IMR-90 (cell line): Measurements from ENCODE around the gene SPNS2. TPM values are rescaled to one million over a fixed set of nuclear protein-coding genes. Genes with fewer than 3 reads are reported as not detected.

Experiments
- ATAC-seq: fragments of 200-7000 bp; cut with Tn5 transposase; 2 replicates; pipeline ENCODE4 v1.9.1; 2020; ENCODE audit warnings: low read depth, mild to moderate bottlenecking, moderate library complexity
- BruUV-seq: library from RNA; stranded (reverse); fragments of 400-500 nt; replicated peaks from 2 replicates; lab custom pipeline; 2021; lab: Mats Ljungman, UMichigan
- CTCF ChIA-PET: fragments of 300-600 bp; formaldehyde crosslinking; extraction: SDS; loops from one replicate; lab custom pipeline; 2021; ENCODE audit warnings: antibody characterized with exemption; lab: Yijun Ruan, JAX
- POLR2A ChIA-PET: fragments of 300-600 bp; sonication (Branson Sonifier 250); formaldehyde crosslinking; loops from one replicate; lab custom pipeline; 2022; ENCODE audit warnings: antibody characterized with exemption; ENCODE audit not compliant: unreplicated experiment; lab: Charles Lee
- DNase-seq: peaks from one replicate; pipeline ENCODE4 v3.0.0; 2013
- H2AFZ ChIP-seq: replicated peaks from 2 replicates; pipeline ENCODE3; 2013; ENCODE audit warnings: low read length, mild to moderate bottlenecking; ENCODE audit not compliant: poor library complexity
- H2AK5ac ChIP-seq: 2 replicates; pipeline ENCODE4 v1.6.1; 2013; ENCODE audit warnings: low read depth, low read length, inconsistent platforms
- H2AK9ac ChIP-seq: replicated peaks from 2 replicates; pipeline ENCODE3; 2013; ENCODE audit warnings: mild to moderate bottlenecking, low read depth, low read length, moderate library complexity; ENCODE audit not compliant: poor library complexity
- H2BK120ac ChIP-seq: 2 replicates; pipeline ENCODE4 v1.6.1; 2013; ENCODE audit warnings: low read depth, low read length, inconsistent platforms
- H2BK15ac ChIP-seq: 3 replicates; pipeline ENCODE4 v1.6.1; 2013; ENCODE audit warnings: low read depth, low read length, inconsistent platforms
- H2BK20ac ChIP-seq: 2 replicates; pipeline ENCODE4 v1.6.1; 2013; ENCODE audit warnings: low read depth, mild to moderate bottlenecking, inconsistent platforms, low read length, moderate library complexity
- H2BK5ac ChIP-seq: 2 replicates; pipeline ENCODE4 v1.6.1; 2013; ENCODE audit warnings: mild to moderate bottlenecking, low read depth, low read length, inconsistent platforms; ENCODE audit not compliant: poor library complexity, severe bottlenecking
- H3K14ac ChIP-seq: replicated peaks from 2 replicates; pipeline ENCODE4 v1.6.1; 2013; ENCODE audit warnings: low read depth, low read length, inconsistent platforms
- H3K18ac ChIP-seq: 2 replicates; pipeline ENCODE4 v1.6.1; 2013; ENCODE audit warnings: low read depth, low read length, control low read depth
- H3K23ac ChIP-seq: 2 replicates; pipeline ENCODE4 v1.6.1; 2013; ENCODE audit warnings: low read depth, low read length, inconsistent platforms
- H3K27ac ChIP-seq: 2 replicates; pipeline ENCODE4 v1.5.1; 2013; ENCODE audit warnings: mild to moderate bottlenecking, control low read depth, low read length; ENCODE audit not compliant: insufficient read depth
- H3K27me3 ChIP-seq: 2 replicates; pipeline ENCODE4 v1.6.1; 2013; ENCODE audit warnings: low read length; ENCODE audit not compliant: control insufficient read depth, insufficient read depth
- H3K36me3 ChIP-seq: 2 replicates; pipeline ENCODE4 v1.6.1; 2013; ENCODE audit warnings: low read length, mixed read lengths; ENCODE audit not compliant: control insufficient read depth, insufficient read depth
- H3K4ac ChIP-seq: 2 replicates; pipeline ENCODE4 v1.6.1; 2013; ENCODE audit warnings: low read depth, low read length, inconsistent platforms
- H3K4me1 ChIP-seq: 2 replicates; pipeline ENCODE4 v1.6.1; 2013; ENCODE audit warnings: low read length, mixed read lengths; ENCODE audit not compliant: control insufficient read depth, insufficient read depth
- H3K4me2 ChIP-seq: 2 replicates; pipeline ENCODE4 v1.6.1; 2013; ENCODE audit warnings: low read depth, mild to moderate bottlenecking, control low read depth, low read length, moderate library complexity
- H3K4me3 ChIP-seq: 2 replicates; pipeline ENCODE4 v1.5.1; 2013; ENCODE audit warnings: low read depth, mild to moderate bottlenecking, control low read depth, low read length, moderate library complexity; ENCODE audit not compliant: insufficient read depth
- H3K56ac ChIP-seq: 2 replicates; pipeline ENCODE4 v1.6.1; 2013; ENCODE audit warnings: low read length, inconsistent platforms; ENCODE audit not compliant: insufficient read depth; ENCODE audit errors: extremely low read depth
- H3K79me1 ChIP-seq, 2 experiments: 2 replicates each; pipeline ENCODE4 v1.6.1; 2013; ENCODE audit warnings: low read length in 2 of 2, inconsistent platforms in 1 of 2, low read depth in 1 of 2
- H3K9ac ChIP-seq: 2 replicates; pipeline ENCODE4 v1.6.1; 2013; ENCODE audit warnings: low read depth, low read length, control low read depth
- H3K9me1 ChIP-seq: 2 replicates; pipeline ENCODE4 v1.6.1; 2013; ENCODE audit warnings: low read length, inconsistent platforms; ENCODE audit not compliant: insufficient read depth
- H3K9me3 ChIP-seq: 2 replicates; pipeline ENCODE4 v1.6.1; 2013; ENCODE audit warnings: low read length; ENCODE audit not compliant: control insufficient read depth, insufficient read depth
- H4K20me1 ChIP-seq: 2 replicates; pipeline ENCODE4 v1.6.1; 2013; ENCODE audit warnings: low read length, inconsistent platforms; ENCODE audit not compliant: insufficient read depth
- H4K5ac ChIP-seq: 2 replicates; pipeline ENCODE4 v1.6.1; 2013; ENCODE audit warnings: mild to moderate bottlenecking, low read depth, low read length, control low read depth
- H4K8ac ChIP-seq, 2 experiments: 2 replicates each; pipeline ENCODE4 v1.6.1; 2013; ENCODE audit warnings: low read depth in 2 of 2, low read length in 2 of 2, control low read depth in 1 of 2, inconsistent platforms in 1 of 2
- H4K91ac ChIP-seq: 2 replicates; pipeline ENCODE4 v1.6.1; 2013; ENCODE audit warnings: low read depth, low read length, inconsistent platforms; ENCODE audit not compliant: insufficient read depth
- CHD1 ChIP-seq: IDR thresholded peaks from 2 replicates; pipeline ENCODE4 v1.6.1; 2012; ENCODE audit warnings: low read depth, low read length, improper control_type of control experiment
- CTCF ChIP-seq: conservative IDR thresholded peaks from 2 replicates; pipeline ENCODE4 v1.5.1; 2012; ENCODE audit warnings: mild to moderate bottlenecking, low read depth, low read length, improper control_type of control experiment
- ELK1 ChIP-seq: fragments of 150-350 bp; IDR thresholded peaks from 2 replicates; pipeline ENCODE4 v1.6.1; 2016; ENCODE audit warnings: low read depth, mild to moderate bottlenecking, low read length, moderate library complexity, borderline replicate concordance
- FOS ChIP-seq: fragments of 150-350 bp; IDR thresholded peaks from 2 replicates; pipeline ENCODE4 v1.6.1; 2016; ENCODE audit warnings: low read depth, low read length
- MAFK ChIP-seq: IDR thresholded peaks from 2 replicates; pipeline ENCODE4 v1.6.1; 2012; ENCODE audit warnings: low read depth, low read length, improper control_type of control experiment
- RCOR1 ChIP-seq: IDR thresholded peaks from 2 replicates; pipeline ENCODE4 v1.6.1; 2012; ENCODE audit warnings: mild to moderate bottlenecking, low read length, improper control_type of control experiment; ENCODE audit not compliant: insufficient replicate concordance
- RFX5 ChIP-seq: IDR thresholded peaks from 2 replicates; pipeline ENCODE4 v1.8.0; 2012; ENCODE audit warnings: low read depth, mild to moderate bottlenecking, low read length, moderate library complexity
- USF2 ChIP-seq: fragments of 150-350 bp; IDR thresholded peaks from 2 replicates; pipeline ENCODE4 v1.6.1; 2017; ENCODE audit warnings: mild to moderate bottlenecking, antibody characterized with exemption, low read length, low read depth
- WGBS, 2 experiments: methylation state at CpG; one replicate each; pipeline versions ENCODE4 v1.1.5 to v1.1.7; 2013; ENCODE audit warnings: missing lambda C conversion rate in 2 of 2; ENCODE audit not compliant: insufficient read length in 1 of 2; ENCODE audit errors: extremely low coverage in 2 of 2; 5-methylcytosine and 5-hydroxymethylcytosine counted together
- dilution Hi-C: fragments of 300-500 bp; cut with HindIII; formaldehyde crosslinking; loops from one replicate; pipeline ENCODE4 v1.14.3; 2018; ENCODE audit warnings: low sequenced_read_pairs; ENCODE audit not compliant: unreplicated experiment
- in situ Hi-C: fragments of 300-500 bp; cut with MboI; formaldehyde crosslinking; loops from 3 replicates; pipeline ENCODE4 v1.14.3; 2019; ENCODE audit warnings: low sequenced_read_pairs, inconsistent platforms, mixed read lengths
- intact Hi-C: fragments of 100-400 bp; cut with micrococcal nuclease; formaldehyde crosslinking; loops from 2 replicates; pipeline ENCODE4 v1.10.0; 2022
- polyA plus RNA-seq, 3 experiments: library from polyadenylated mRNA; depleted of rRNA; stranded (reverse); fragments of >200 nt; gene quantifications; 2 replicates each; pipeline ENCODE4 v1.2.3, GENCODE V29; 2012; ENCODE audit warnings: low replicate concordance in 1 of 3
- total RNA-seq: library from RNA; depleted of rRNA; stranded (reverse); fragments of >200 nt; gene quantifications from 2 replicates; pipeline ENCODE4 v1.2.3, GENCODE V29; 2012

Gene SPNS2
- total and polyA plus RNA-seq, 2 of the 4 experiments (the other 2 are of a cell fraction) = under 0.01 TPM; not detected in 1

- H3K79me1 ChIP-seq = no peaks in the 10 kb centered on the region
- no peaks in the 10 kb centered on the region for H3K9me3 ChIP-seq
- no peak overlapping the region for H4K5ac ChIP-seq
- peaks cover 3% of the 10 kb centered on the region; the same call in 1 of the 2 replicates for H3K4me1 ChIP-seq
- BruUV-seq = no TSS peak
- no peak overlapping the region for H2BK120ac ChIP-seq
- no peak overlapping the region for H3K4me2 ChIP-seq
- no peak overlapping the region for H3K9ac ChIP-seq
- no peak overlapping the region for H3K4me3 ChIP-seq
- H3K9me1 ChIP-seq = no peaks in the 10 kb centered on the region
- H2BK15ac ChIP-seq = no peak overlapping the region
- H3K23ac ChIP-seq = no peak overlapping the region
- CTCF ChIA-PET = no interaction called here
- H3K27ac ChIP-seq = no peak overlapping the region
- no peak overlapping the region for H2AFZ ChIP-seq
- no peak overlapping the region for H4K8ac ChIP-seq
- no peak overlapping the region for H2BK20ac ChIP-seq
- POLR2A ChIA-PET = no interaction called here
- peaks cover 22% of the 10 kb centered on the region for H3K36me3 ChIP-seq
- no peak overlapping the region for H3K56ac ChIP-seq
- dilution Hi-C loops = no loop called here
- no peak overlapping the region for H2AK5ac ChIP-seq
- in situ Hi-C loops = no loop called here
- H3K18ac ChIP-seq = no peak overlapping the region
- H4K20me1 ChIP-seq = peaks cover 9% of the 10 kb centered on the region
- H3K14ac ChIP-seq = no peak overlapping the region
- WGBS, 2 experiments = 78% methylated on average over 9 of the region's 27 CpGs; no CpG with 5 or more reads in 1 of the 2 experiments
- H3K27me3 ChIP-seq = peaks cover 6% of the 10 kb centered on the region; the same call in 1 of the 2 replicates
- no peak for DNase-seq
- H3K4ac ChIP-seq = no peak overlapping the region
- no peak for ATAC-seq
- peak overlapping the region; percentile 5 for H2AK9ac ChIP-seq
- TF ChIP-seq MAFK (no peak), ELK1 (no peak), CTCF (no peak), RFX5 (no peak), CHD1 (no peak), USF2 (no peak), FOS (no peak), RCOR1 (no peak)
- no peak overlapping the region for H2BK5ac ChIP-seq
- intact Hi-C loops = loop anchor here (5.0 kb wide), 1 partner anchor 113 kb away; no protein-coding TSS in a partner anchor
- H4K91ac ChIP-seq = no peak overlapping the region
Measured at GRCh38 chr17:4534928-4535666, 36.4 kb downstream of the SPNS2 start.
